Measurements from ENCODE around the gene ALK. TPM values are rescaled to one million over a fixed set of nuclear protein-coding genes. Genes with fewer than 3 reads are reported as not detected.

ALK gene
- total RNA-seq, 1 donor from 2014 or later = not detected

GRCh38 chr2:29239209-29239960, 682.0 kb downstream of the ALK start:
- DNase-seq = no peak

DNA sequence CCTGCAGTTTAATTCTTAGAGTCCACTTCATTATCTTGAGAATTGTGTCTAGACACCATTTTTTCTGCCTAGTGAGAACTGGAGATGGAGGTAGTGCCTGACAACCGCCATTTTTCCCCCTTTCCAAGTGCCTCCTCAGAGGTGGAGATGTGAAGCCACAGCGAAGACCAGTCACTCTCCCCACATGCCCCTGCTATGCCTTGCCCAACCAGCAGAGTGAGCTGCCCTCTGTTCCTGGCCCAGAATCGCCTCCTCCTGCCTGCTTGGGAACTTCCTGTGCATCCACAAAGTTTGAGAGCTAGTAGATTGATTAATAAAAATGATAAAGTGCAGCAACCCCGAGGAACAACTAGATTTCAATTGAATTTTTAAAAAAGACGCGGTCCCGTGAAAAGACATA, 682.9 kb downstream of the ALK start:
- peak; percentile 65 for DNase-seq

DNA sequence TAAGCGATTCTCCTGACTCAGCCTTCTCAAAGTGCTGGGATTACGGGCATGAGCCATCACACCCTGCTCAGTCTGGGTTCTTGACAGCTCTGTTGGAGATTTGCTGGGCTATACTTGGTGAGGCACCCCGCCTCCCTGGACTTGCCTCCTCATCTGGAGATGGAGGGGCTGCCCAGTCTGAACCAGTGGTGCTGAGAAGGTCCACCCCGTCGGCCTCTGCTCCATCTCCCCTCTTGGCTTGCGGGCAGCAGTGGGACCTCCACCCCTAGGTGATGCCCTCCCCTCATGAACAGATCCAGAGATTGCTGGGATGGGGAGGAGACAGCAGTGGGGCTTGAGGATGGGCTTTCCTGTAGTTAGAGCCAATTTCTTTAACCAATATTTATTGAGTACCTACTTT, 685.3 kb downstream of the ALK start:
- no peak for DNase-seq

DNA sequence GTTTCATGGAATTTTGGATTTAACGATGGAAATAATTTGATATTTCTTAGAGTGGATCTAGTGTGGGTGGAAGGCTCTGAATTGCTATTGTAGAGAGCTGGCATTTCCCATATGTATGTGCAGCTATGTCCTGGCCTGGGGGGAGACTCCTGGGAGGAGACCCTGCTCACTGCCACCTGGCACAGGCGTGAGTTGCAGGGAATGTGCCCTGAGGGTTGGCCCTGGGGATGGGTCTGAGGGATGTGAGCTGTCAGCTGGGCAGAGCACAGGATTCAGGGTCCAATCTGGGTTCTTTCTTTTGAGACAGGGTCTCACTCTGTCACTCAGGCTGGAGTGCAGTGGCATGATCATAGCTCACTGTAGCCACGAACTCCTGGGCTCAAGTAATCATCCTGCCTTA, 686.0 kb downstream of the ALK start:
- DNase-seq = no peak

DNA sequence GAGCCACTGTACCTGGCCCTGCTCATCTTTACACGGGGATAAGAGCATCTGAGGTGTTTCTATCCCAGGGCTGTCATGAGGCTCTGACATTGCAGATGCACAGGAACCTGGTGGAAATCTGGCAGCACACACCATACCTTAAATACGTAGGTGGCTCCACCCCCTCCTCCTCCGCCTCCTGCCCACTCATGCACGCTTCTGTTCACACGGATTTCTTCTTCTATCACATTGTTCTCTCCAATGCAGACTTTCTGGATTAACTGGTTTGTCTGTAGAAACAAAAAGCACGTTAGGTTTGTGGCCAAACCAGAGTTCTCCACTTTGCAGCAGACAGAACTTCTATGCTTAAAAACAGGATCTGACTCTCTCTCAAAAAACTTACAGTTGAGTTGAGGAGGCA, 688.0 kb downstream of the ALK start:
- DNase-seq = no peak

- DNase-seq = no peak
Measured at GRCh38 chr2:29232041-29232440, 689.3 kb downstream of the ALK start.

GRCh38 chr2:29229640-29230039, 691.7 kb downstream of the ALK start:
- DNase-seq = no peak

- DNase-seq = no peak
Measured at GRCh38 chr2:29228947-29229346, 692.4 kb downstream of the ALK start.

DNA sequence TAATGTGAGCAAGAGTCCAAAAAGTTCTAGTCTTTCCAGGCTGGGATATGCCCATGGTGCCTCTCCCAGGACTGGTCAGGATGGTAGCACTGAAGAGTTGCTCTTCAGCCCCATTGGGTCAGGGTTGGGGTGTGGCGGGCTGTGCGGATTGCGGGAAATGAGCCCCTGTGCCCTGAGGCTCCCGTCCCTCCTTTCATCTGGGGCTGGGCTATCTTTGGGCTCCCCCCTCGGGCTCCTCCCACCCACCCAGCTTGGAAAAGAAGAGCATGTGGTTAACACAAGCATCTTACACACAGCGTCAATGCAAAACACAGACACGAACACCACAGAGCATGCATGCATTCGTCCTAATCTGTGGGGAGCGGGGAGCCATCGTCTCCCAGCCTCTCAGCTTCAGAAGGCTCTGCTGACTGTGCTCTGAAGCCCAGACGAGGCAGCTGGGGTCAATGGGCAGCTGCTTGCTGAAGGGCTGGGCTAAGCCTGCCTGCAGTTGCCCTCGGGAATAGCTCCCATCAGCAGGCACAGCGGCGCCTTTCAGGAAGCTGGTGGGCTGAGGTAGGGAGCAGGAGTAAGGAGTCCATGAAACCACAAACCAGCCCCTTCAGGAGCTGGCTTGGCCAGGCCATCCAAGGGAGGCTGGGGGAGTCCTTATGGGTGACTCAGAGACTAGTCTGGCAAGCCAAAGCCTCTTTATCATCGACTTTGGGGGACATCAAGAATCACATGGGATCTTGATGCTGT, 693.3 kb downstream of the ALK start:
- no peak for DNase-seq

DNA sequence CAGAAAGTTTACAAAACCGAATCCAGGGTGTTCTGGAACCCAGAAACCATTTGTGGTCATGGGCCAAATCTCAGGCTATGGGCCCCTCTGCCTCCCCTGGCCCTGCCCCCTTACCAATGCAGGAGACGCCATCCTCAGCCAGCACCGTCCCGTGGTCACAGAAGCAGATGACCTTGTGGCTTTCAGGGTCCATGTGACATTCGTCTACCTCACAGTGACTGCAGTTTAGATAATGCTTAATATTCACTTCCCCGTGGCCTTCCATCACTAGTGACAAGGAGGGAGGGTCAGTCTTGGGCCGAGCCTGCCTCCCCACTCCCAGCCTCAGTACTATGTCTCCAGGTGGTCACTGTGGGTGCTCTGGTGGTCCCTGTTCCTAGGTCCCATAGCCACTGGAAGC, 694.6 kb downstream of the ALK start:
- no peak for DNase-seq

GRCh38 chr2:29226375-29226774, 695.0 kb downstream of the ALK start:
- no peak for DNase-seq

GRCh38 chr2:29225814-29226213, 695.6 kb downstream of the ALK start:
- DNase-seq = no peak

GRCh38 chr2:29224693-29225551, 696.5 kb downstream of the ALK start:
- DNase-seq = no peak

GRCh38 chr2:29223851-29224692, 697.3 kb downstream of the ALK start:
- DNase-seq = peak; percentile 68

DNA sequence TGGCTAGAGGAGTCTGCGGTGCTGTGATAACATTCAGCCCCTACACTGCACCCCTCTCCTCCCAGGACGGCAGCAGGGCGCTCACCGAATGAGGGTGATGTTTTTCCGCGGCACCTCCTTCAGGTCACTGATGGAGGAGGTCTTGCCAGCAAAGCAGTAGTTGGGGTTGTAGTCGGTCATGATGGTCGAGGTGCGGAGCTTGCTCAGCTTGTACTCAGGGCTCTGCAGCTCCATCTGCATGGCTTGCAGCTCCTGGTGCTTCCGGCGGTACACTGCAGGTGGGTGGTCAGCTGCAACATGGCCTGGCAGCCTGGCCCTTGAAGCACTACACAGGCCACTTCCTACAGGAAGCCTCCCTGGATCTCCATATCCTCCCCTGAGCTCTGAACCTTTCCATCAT, 698.1 kb downstream of the ALK start:
- no peak for DNase-seq

GRCh38 chr2:29222381-29223179, 698.8 kb downstream of the ALK start:
- DNase-seq = no peak

- no peak for DNase-seq
Measured at GRCh38 chr2:29220506-29221270, 700.7 kb downstream of the ALK start.

- DNase-seq = no peak
Measured at GRCh38 chr2:29219374-29219773, 702.0 kb downstream of the ALK start.

- DNase-seq = no peak
Measured at GRCh38 chr2:29218550-29219125, 702.7 kb downstream of the ALK start.

DNA sequence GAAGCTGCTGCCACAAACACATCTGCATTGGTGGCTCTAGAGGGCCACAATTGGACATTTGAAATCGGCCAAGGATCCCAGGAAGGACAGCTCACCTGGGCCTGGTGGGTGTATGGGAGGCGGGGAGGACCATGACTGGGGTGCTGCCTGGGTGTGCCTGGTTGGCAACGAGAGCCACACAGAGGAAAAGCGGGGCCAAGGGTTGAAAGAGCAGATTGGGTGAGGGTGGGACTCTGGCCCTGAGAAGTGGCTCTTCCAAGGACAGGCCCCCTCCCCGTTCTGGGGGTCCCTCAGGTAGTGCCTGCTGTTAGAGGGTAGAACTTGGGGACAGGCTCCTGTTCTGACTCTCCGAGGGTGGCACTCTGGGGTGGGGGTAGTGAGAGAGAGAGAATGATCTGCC, 703.3 kb downstream of the ALK start:
- no peak for DNase-seq

DNA sequence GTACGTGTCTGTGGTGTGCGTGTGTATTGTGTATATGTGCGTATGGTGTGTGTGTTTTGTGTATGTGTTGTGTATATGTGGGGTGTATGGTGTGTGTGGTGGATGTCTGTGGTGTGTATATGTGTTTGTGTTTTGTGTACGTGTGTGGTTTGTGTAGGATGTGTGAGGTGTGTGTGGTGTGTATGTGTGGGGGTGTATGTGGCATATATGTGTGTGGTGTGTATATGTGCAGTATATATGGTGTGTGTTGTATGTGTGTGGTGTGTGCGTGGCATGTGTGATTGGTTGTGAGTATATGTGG, 704.8 kb downstream of the ALK start:
- no peak for DNase-seq

Data from dermis blood vessel endothelial cell (primary cell).